K562 (cell line): ENCODE data around the gene SULT1C4. TPM values are rescaled to one million over a fixed set of nuclear protein-coding genes. Genes with fewer than 3 reads are reported as not detected.

Experiments used
- ATAC-seq: fragments of 200-7000 bp; cut with Tn5 transposase; 3 replicates; pipeline ENCODE4 v1.9.1; 2020; ENCODE audit warnings: moderate library complexity
- BruUV-seq: library from RNA; stranded (reverse); fragments of 400-500 nt; replicated peaks from 2 replicates; lab custom pipeline; 2021; lab: Mats Ljungman, UMichigan
- CTCF ChIA-PET: fragments of 300-600 bp; formaldehyde crosslinking; extraction: SDS; loops from one replicate; lab custom pipeline; 2021; ENCODE audit warnings: low intra/inter-chr PET ratio; lab: Yijun Ruan, JAX
- POLR2A ChIA-PET: fragments of 300-600, 350-650 bp; sonication (Branson Sonifier 250); formaldehyde crosslinking; extraction: SDS; loops from one replicate; lab custom pipeline; 2021; ENCODE audit warnings: antibody characterized with exemption, inconsistent platforms; lab: Yijun Ruan, JAX
- DNase-seq, 4 experiments: peaks; one replicate each; pipeline versions ENCODE4 v3.0.0 to v3.0.0-alpha.2; 2011 to 2018; ENCODE audit warnings: low spot score in 3 of 4, mixed read lengths in 3 of 4; ENCODE audit errors: extremely low read depth in 1 of 4
- FAIRE-seq: peaks from 2 replicates; lab custom pipeline; 2011; peaks lifted over from hg19 to GRCh38; lab: Jason Lieb, UNC
- H2AFZ ChIP-seq: 2 replicates; pipeline ENCODE4 v1.6.0; 2011; ENCODE audit warnings: low read depth, low read length, control low read depth, inconsistent platforms
- H3K27ac ChIP-seq: fragments of 200-600 bp; 3 replicates; pipeline ENCODE4 v1.8.0; 2011; ENCODE audit warnings: low read depth, mild to moderate bottlenecking, control low read depth, inconsistent platforms, low read length, moderate library complexity, mixed read lengths; ENCODE audit errors: extremely low read depth
- H3K27me3 ChIP-seq, 2 experiments: fragments of 300-600 bp in 1 of 2; 2 replicates in 1 of 2; 3 replicates in 1 of 2; pipeline versions ENCODE4 v1.6.0 to v1.8.0; 2011; ENCODE audit warnings: inconsistent platforms in 2 of 2, low read length in 2 of 2, mild to moderate bottlenecking in 1 of 2, mixed read lengths in 1 of 2, moderate library complexity in 1 of 2; ENCODE audit not compliant: control insufficient read depth in 2 of 2, insufficient read depth in 2 of 2
- H3K36me3 ChIP-seq: fragments of 300-600 bp; 3 replicates; pipeline ENCODE4 v1.8.0; 2011; ENCODE audit warnings: mild to moderate bottlenecking, low read length, inconsistent platforms; ENCODE audit not compliant: control insufficient read depth, insufficient read depth
- H3K4me1 ChIP-seq, 2 experiments: fragments of 200-600 bp in 1 of 2; replicated peaks in 1 of 2; 2 replicates in 1 of 2; 3 replicates in 1 of 2; pipeline versions ENCODE4 v1.5.1 to v1.8.0; 2011; ENCODE audit warnings: inconsistent platforms in 2 of 2, low read length in 2 of 2, mild to moderate bottlenecking in 1 of 2, mixed read lengths in 1 of 2, moderate library complexity in 1 of 2; ENCODE audit not compliant: control insufficient read depth in 2 of 2, insufficient read depth in 2 of 2
- H3K4me2 ChIP-seq: 2 replicates; pipeline ENCODE4 v1.6.1; 2011; ENCODE audit warnings: low read length, control low read depth, inconsistent platforms, mixed read lengths; ENCODE audit not compliant: insufficient read depth
- H3K4me3 ChIP-seq: fragments of 200-600 bp; sonication (generic), shearing (Covaris generic); 2 replicates; pipeline ENCODE4 v1.5.1; 2016; ENCODE audit warnings: control low read depth, inconsistent platforms
- H3K79me2 ChIP-seq: fragments of 200-600 bp; 3 replicates; pipeline ENCODE4 v1.8.0; 2011; ENCODE audit warnings: low read length, inconsistent platforms; ENCODE audit not compliant: control insufficient read depth, insufficient read depth
- H3K9ac ChIP-seq, 2 experiments: 2 replicates each; pipeline versions ENCODE4 v1.6.0 to v1.6.1; 2011; ENCODE audit warnings: low read depth in 2 of 2, low read length in 2 of 2, control low read depth in 1 of 2, inconsistent platforms in 1 of 2, mild to moderate bottlenecking in 1 of 2, mixed read lengths in 1 of 2; ENCODE audit not compliant: insufficient read depth in 1 of 2
- H3K9me1 ChIP-seq: one replicate; pipeline ENCODE4 v1.6.0; 2011; ENCODE audit warnings: inconsistent platforms, mild to moderate bottlenecking, low read length, moderate library complexity; ENCODE audit not compliant: control insufficient read depth, insufficient read depth
- H3K9me3 ChIP-seq: replicated peaks from 2 replicates; pipeline ENCODE4 v1.5.1; 2011; ENCODE audit warnings: low read depth, low read length, inconsistent platforms; ENCODE audit not compliant: control insufficient read depth, insufficient read depth
- H4K20me1 ChIP-seq: replicated peaks from 2 replicates; pipeline ENCODE4 v1.6.1; 2011; ENCODE audit warnings: low read length, inconsistent platforms, mixed read lengths; ENCODE audit not compliant: control insufficient read depth, insufficient read depth
- ARID3A ChIP-seq: IDR thresholded peaks from 2 replicates; pipeline ENCODE4 v1.6.1; 2012; ENCODE audit warnings: low read depth, low read length, improper control_type of control experiment, borderline replicate concordance
- CBFB ChIP-seq: sonication (generic); formaldehyde crosslinking; IDR thresholded peaks from 2 replicates; pipeline ENCODE4 v1.4.0; 2020; ENCODE audit warnings: mild to moderate bottlenecking, missing genetic modification reagents
- FOXA3 ChIP-seq, 2 experiments: fragments of 450-650 bp in 1 of 2; sonication (generic) in 1 of 2; formaldehyde crosslinking; IDR thresholded peaks in 1 of 2; conservative IDR thresholded peaks in 1 of 2; 2 replicates each; pipeline versions ENCODE4 v1.4.0 to v1.8.0; 2020 to 2022; ENCODE audit warnings: mild to moderate bottlenecking in 2 of 2, missing genetic modification reagents in 1 of 2
- MEF2A ChIP-seq: IDR thresholded peaks from 2 replicates; pipeline ENCODE4 v1.6.1; 2011; ENCODE audit warnings: low read depth, mild to moderate bottlenecking, low read length, moderate library complexity; ENCODE audit not compliant: control insufficient read depth
- MIER1 ChIP-seq: fragments of 450-650 bp; IDR thresholded peaks from 2 replicates; pipeline ENCODE4 v1.6.1; 2016; ENCODE audit warnings: antibody characterized with exemption, mild to moderate bottlenecking, low read depth
- RBFOX2 ChIP-seq: fragments of 200-400 bp; formaldehyde crosslinking; IDR thresholded peaks from 2 replicates; pipeline ENCODE4 v1.6.1; 2017; ENCODE audit warnings: low read depth, mild to moderate bottlenecking, low read length, moderate library complexity
- SMAD4 ChIP-seq: fragments of 250-450 bp; sonication (Bioruptor Pico); conservative IDR thresholded peaks from 2 replicates; pipeline ENCODE4 v1.8.0; 2021; ENCODE audit warnings: inconsistent platforms, mild to moderate bottlenecking, moderate library complexity
- TAF15 ChIP-seq: fragments of 200-400 bp; formaldehyde crosslinking; IDR thresholded peaks from 2 replicates; pipeline ENCODE4 v1.6.1; 2017; ENCODE audit warnings: mild to moderate bottlenecking, low read depth, low read length, moderate library complexity
- YY1 ChIP-seq, 3 experiments: IDR thresholded peaks; 2 replicates each; pipeline ENCODE4 v1.6.1; 2011; ENCODE audit warnings: low read length in 2 of 3, mild to moderate bottlenecking in 2 of 3, moderate library complexity in 2 of 3, borderline replicate concordance in 1 of 3, control low read depth in 1 of 3, low read depth in 1 of 3; ENCODE audit not compliant: insufficient read depth in 3 of 3, insufficient replicate concordance in 2 of 3, control insufficient read depth in 1 of 3, insufficient read length in 1 of 3; ENCODE audit errors: extremely low read depth in 1 of 3
- ZNF143 ChIP-seq: sonication (generic); formaldehyde crosslinking; IDR thresholded peaks from 2 replicates; pipeline ENCODE4 v1.9.0; 2022; ENCODE audit warnings: mild to moderate bottlenecking, missing genetic modification reagents
- ZNF512 ChIP-seq: IDR thresholded peaks from 2 replicates; pipeline ENCODE4 v1.6.1; 2016; ENCODE audit warnings: missing genetic modification characterization, missing compliant biosample characterization
- ZNF696 ChIP-seq: fragments of 250-450 bp; sonication (Bioruptor Pico); conservative IDR thresholded peaks from 2 replicates; pipeline ENCODE4 v1.4.0; 2020; ENCODE audit warnings: mild to moderate bottlenecking, moderate library complexity
- ZZZ3 ChIP-seq: fragments of 450-650 bp; IDR thresholded peaks from 2 replicates; pipeline ENCODE4 v1.6.1; 2016; ENCODE audit warnings: antibody characterized with exemption, mild to moderate bottlenecking, moderate library complexity
- WGBS: fragments of 100-300 bp; shearing (Covaris generic); methylation state at CpG from one replicate; pipeline ENCODE4 v1.1.6; 2016; ENCODE audit warnings: low coverage, mixed read lengths; ENCODE audit not compliant: insufficient coverage; ENCODE audit errors: missing lambda C conversion rate; 5-methylcytosine and 5-hydroxymethylcytosine counted together
- in situ Hi-C: fragments of 300-500 bp; cut with MboI; formaldehyde crosslinking; loops from 4 replicates; pipeline ENCODE4 v1.15.0; 2018; ENCODE audit warnings: inconsistent platforms, mixed read lengths
- intact Hi-C: fragments of 100-400 bp; cut with micrococcal nuclease; formaldehyde crosslinking; loops from 2 replicates; pipeline ENCODE4 v1.14.2; 2022
- polyA plus RNA-seq, 8 experiments: library from polyadenylated mRNA; depleted of rRNA in 4 of 8; stranded (reverse) in 5 of 8; unstranded in 3 of 8; fragments of >200 nt; fragmentation: Nextera tagmentation in 2 of 8; fragmentation: Illumina TruSeq in 1 of 8; extraction: Ambion mirVana in 2 of 8; extraction: Trizol in 1 of 8; gene quantifications; 2 replicates each; pipeline versions ENCODE4 v1.2.1 to v1.2.3, GENCODE V29; 2011 to 2014; ENCODE audit warnings: inconsistent platforms in 1 of 8, missing spikeins in 1 of 8
- total RNA-seq, 7 experiments: library from RNA; depleted of rRNA in 6 of 7; stranded (reverse); fragments of >200 nt in 6 of 7; fragmentation: Illumina TruSeq in 2 of 7; extraction: Trizol in 2 of 7; gene quantifications; 2 replicates each; pipeline versions ENCODE4 v1.2.1 to v1.2.3, GENCODE V29; 2011 to 2021; ENCODE audit warnings: low replicate concordance in 1 of 7
- TF ChIP-seq, protein P1 (sequence below): fragments of 250-450 bp; sonication (Bioruptor Pico); IDR thresholded peaks from 2 replicates; pipeline ENCODE4 v1.5.0; 2020; ENCODE audit warnings: mild to moderate bottlenecking
- TF ChIP-seq, protein P2 (sequence below), 2 experiments: fragments of 450-650 bp; conservative IDR thresholded peaks; 2 replicates each; pipeline ENCODE4 v1.6.1; 2017; ENCODE audit warnings: mild to moderate bottlenecking in 2 of 2, moderate library complexity in 2 of 2

Gene SULT1C4
- total and polyA plus RNA-seq, 9 of the 15 experiments (the other 6 are each of a cell fraction or from before 2014, with no cell fraction given) = 0.04 to 0.14 (median 0.09) TPM; not detected in 5

- no TSS peak for BruUV-seq
- Histone ChIP-seq H3K4me3 (no peak overlapping the region), H3K9me3 (peaks cover 2% of the 10 kb centered on the region), H3K4me2 (no peak overlapping the region), H3K79me2 (no peaks in the 10 kb centered on the region), H3K27me3 (no peaks in the 10 kb centered on the region), H3K36me3 (no peaks in the 10 kb centered on the region; the same call in 2 of the 3 replicates), H2AFZ (peak overlapping the region; percentile 64), H3K9ac (no peak overlapping the region), H3K4me1 (peaks cover 0 to 11% of the 10 kb centered on the region in 2 experiments; a peak in 2 of 5 replicates), H3K9me1 (no peaks in the 10 kb centered on the region), H3K27ac (no peak overlapping the region), H4K20me1 (no peaks in the 10 kb centered on the region)
- TF ChIP-seq MIER1 (no peak), FOXA3 (CRISPR knock-in tag; conservative IDR thresholded peaks at IDR 0.05 in 1 of 2, IDR thresholded peaks at IDR 0.05 in 1 of 2) (no peak), RBFOX2 (no peak), SMAD4 (CRISPR knock-in tag) (no peak), MEF2A (no peak), ZNF512 (tag) (no peak), ARID3A (no peak), CBFB (CRISPR knock-in tag) (no peak), ZNF143 (CRISPR knock-in tag) (no peak), YY1 (IDR thresholded peaks at IDR 0.05; ENCODE audit: borderline replicate concordance in 1 of 3, control insufficient read depth in 1 of 3, extremely low read depth in 1 of 3, insufficient read depth in 3 of 3, insufficient read length in 1 of 3, insufficient replicate concordance in 2 of 3, low read depth in 1 of 3, low read length in 2 of 3) (no peak), ZNF696 (CRISPR knock-in tag) (no peak), TAF15 (no peak), ZZZ3 (no peak)
- TF ChIP-seq, protein P1, sequence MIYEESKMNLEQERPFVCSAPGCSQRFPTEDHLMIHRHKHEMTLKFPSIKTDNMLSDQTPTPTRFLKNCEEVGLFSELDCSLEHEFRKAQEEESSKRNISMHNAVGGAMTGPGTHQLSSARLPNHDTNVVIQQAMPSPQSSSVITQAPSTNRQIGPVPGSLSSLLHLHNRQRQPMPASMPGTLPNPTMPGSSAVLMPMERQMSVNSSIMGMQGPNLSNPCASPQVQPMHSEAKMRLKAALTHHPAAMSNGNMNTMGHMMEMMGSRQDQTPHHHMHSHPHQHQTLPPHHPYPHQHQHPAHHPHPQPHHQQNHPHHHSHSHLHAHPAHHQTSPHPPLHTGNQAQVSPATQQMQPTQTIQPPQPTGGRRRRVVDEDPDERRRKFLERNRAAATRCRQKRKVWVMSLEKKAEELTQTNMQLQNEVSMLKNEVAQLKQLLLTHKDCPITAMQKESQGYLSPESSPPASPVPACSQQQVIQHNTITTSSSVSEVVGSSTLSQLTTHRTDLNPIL = no peak
- TF ChIP-seq, protein P2, sequence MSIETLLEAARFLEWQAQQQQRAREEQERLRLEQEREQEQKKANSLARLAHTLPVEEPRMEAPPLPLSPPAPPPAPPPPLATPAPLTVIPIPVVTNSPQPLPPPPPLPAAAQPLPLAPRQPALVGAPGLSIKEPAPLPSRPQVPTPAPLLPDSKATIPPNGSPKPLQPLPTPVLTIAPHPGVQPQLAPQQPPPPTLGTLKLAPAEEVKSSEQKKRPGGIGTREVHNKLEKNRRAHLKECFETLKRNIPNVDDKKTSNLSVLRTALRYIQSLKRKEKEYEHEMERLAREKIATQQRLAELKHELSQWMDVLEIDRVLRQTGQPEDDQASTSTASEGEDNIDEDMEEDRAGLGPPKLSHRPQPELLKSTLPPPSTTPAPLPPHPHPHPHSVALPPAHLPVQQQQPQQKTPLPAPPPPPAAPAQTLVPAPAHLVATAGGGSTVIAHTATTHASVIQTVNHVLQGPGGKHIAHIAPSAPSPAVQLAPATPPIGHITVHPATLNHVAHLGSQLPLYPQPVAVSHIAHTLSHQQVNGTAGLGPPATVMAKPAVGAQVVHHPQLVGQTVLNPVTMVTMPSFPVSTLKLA (conservative IDR thresholded peaks at IDR 0.05) = no peak
- intact Hi-C loops = no loop called here
- no peak for DNase-seq
- CTCF ChIA-PET = no interaction called here
- ATAC-seq = no peak
- FAIRE-seq = no peak
- in situ Hi-C loops = no loop called here
- POLR2A ChIA-PET = no interaction called here
- 20% methylated on average over 1 of the region's 1 CpG for WGBS
Observed at GRCh38 chr2:108409768-108410167, 32.0 kb downstream of the SULT1C4 start.
